HEK293 (cell line): ENCODE data around the gene PCDH12.

Experiments used
- CTCF ChIP-seq: fragments of 450-650 bp; formaldehyde crosslinking; IDR thresholded peaks from 2 replicates; pipeline ENCODE4 v1.5.1; 2016; ENCODE audit warnings: missing biosample characterization, missing genetic modification characterization
- SP7 ChIP-seq: fragments of 450-650 bp; formaldehyde crosslinking; IDR thresholded peaks from 2 replicates; pipeline ENCODE4 v1.5.1; 2016; ENCODE audit warnings: missing biosample characterization, missing genetic modification characterization
- TCF7L2 ChIP-seq: IDR thresholded peaks from 2 replicates; pipeline ENCODE4 v1.6.1; 2011; ENCODE audit warnings: low read depth, mild to moderate bottlenecking, inconsistent platforms, low read length, moderate library complexity, borderline replicate concordance
- ZBTB1 ChIP-seq: fragments of 450-650 bp; formaldehyde crosslinking; IDR thresholded peaks from 2 replicates; pipeline ENCODE4 v1.5.1; 2016; ENCODE audit warnings: missing biosample characterization, missing genetic modification characterization
- ZBTB21 ChIP-seq: fragments of 450-650 bp; formaldehyde crosslinking; IDR thresholded peaks from 2 replicates; pipeline ENCODE4 v1.5.1; 2017; ENCODE audit warnings: missing biosample characterization, missing genetic modification characterization
- ZBTB8A ChIP-seq: fragments of 450-650 bp; formaldehyde crosslinking; IDR thresholded peaks from 2 replicates; pipeline ENCODE4 v1.5.1; 2016; ENCODE audit warnings: missing biosample characterization, missing genetic modification characterization
- ZNF211 ChIP-seq: fragments of 450-650 bp; formaldehyde crosslinking; IDR thresholded peaks from 2 replicates; pipeline ENCODE4 v1.5.1; 2016; ENCODE audit warnings: low read depth, missing biosample characterization, missing genetic modification characterization
- ZNF274 ChIP-seq, 2 experiments: fragments of 200-500 bp in 1 of 2; fragments of 450-650 bp in 1 of 2; sonication (Bioruptor generic) in 1 of 2; formaldehyde crosslinking in 1 of 2; IDR thresholded peaks; 2 replicates each; pipeline versions ENCODE4 v1.5.1 to v1.6.1; 2014 to 2016; ENCODE audit warnings: borderline replicate concordance in 1 of 2, inconsistent platforms in 1 of 2, low read length in 1 of 2, missing biosample characterization in 1 of 2, missing genetic modification characterization in 1 of 2
- ZNF416 ChIP-seq: fragments of 450-650 bp; formaldehyde crosslinking; IDR thresholded peaks from 2 replicates; pipeline ENCODE4 v1.5.1; 2016; ENCODE audit warnings: missing biosample characterization, missing genetic modification characterization
- ZNF580 ChIP-seq: fragments of 450-650 bp; formaldehyde crosslinking; IDR thresholded peaks from 2 replicates; pipeline ENCODE4 v1.5.1; 2016; ENCODE audit warnings: missing biosample characterization, missing genetic modification characterization
- ZNF654 ChIP-seq: fragments of 450-650 bp; formaldehyde crosslinking; IDR thresholded peaks from 2 replicates; pipeline ENCODE4 v1.5.1; 2016; ENCODE audit warnings: low read depth, missing biosample characterization, missing genetic modification characterization
- ZNF76 ChIP-seq: fragments of 450-650 bp; formaldehyde crosslinking; IDR thresholded peaks from 2 replicates; pipeline ENCODE4; 2016; ENCODE audit warnings: low read depth, missing biosample characterization, missing genetic modification characterization, borderline replicate concordance
- TF ChIP-seq, protein P1 (sequence below): fragments of 450-650 bp; formaldehyde crosslinking; IDR thresholded peaks from 2 replicates; pipeline ENCODE4 v1.5.1; 2016; ENCODE audit warnings: missing biosample characterization, missing genetic modification characterization

GRCh38 chr5:141928051-141928450 is 30.0 kb downstream of the PCDH12 start:
- TF ChIP-seq, protein P1, sequence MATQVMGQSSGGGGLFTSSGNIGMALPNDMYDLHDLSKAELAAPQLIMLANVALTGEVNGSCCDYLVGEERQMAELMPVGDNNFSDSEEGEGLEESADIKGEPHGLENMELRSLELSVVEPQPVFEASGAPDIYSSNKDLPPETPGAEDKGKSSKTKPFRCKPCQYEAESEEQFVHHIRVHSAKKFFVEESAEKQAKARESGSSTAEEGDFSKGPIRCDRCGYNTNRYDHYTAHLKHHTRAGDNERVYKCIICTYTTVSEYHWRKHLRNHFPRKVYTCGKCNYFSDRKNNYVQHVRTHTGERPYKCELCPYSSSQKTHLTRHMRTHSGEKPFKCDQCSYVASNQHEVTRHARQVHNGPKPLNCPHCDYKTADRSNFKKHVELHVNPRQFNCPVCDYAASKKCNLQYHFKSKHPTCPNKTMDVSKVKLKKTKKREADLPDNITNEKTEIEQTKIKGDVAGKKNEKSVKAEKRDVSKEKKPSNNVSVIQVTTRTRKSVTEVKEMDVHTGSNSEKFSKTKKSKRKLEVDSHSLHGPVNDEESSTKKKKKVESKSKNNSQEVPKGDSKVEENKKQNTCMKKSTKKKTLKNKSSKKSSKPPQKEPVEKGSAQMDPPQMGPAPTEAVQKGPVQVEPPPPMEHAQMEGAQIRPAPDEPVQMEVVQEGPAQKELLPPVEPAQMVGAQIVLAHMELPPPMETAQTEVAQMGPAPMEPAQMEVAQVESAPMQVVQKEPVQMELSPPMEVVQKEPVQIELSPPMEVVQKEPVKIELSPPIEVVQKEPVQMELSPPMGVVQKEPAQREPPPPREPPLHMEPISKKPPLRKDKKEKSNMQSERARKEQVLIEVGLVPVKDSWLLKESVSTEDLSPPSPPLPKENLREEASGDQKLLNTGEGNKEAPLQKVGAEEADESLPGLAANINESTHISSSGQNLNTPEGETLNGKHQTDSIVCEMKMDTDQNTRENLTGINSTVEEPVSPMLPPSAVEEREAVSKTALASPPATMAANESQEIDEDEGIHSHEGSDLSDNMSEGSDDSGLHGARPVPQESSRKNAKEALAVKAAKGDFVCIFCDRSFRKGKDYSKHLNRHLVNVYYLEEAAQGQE = no peak
- no peak for TF ChIP-seq CTCF (tag by site-specific recombination)
- no peak for TF ChIP-seq ZNF274 (IDR thresholded peaks at IDR 0.05; ENCODE audit: low read length)
- TF ChIP-seq ZNF274 (tag by site-specific recombination; IDR thresholded peaks at IDR 0.05; ENCODE audit: borderline replicate concordance) = no peak
- TF ChIP-seq ZNF416 (tag by site-specific recombination) = no peak
- TF ChIP-seq TCF7L2 = no peak
- TF ChIP-seq ZBTB21 (tag by site-specific recombination) = no peak
- no peak for TF ChIP-seq ZNF76 (tag by site-specific recombination)
- TF ChIP-seq ZNF654 = no peak
- TF ChIP-seq SP7 (tag by site-specific recombination) = no peak
- no peak for TF ChIP-seq ZNF211 (tag by site-specific recombination)
- no peak for TF ChIP-seq ZBTB1 (tag by site-specific recombination)
- no peak for TF ChIP-seq ZNF580 (tag by site-specific recombination)
- TF ChIP-seq ZBTB8A (tag by site-specific recombination) = no peak
